Peyer's patch (tissue), 4 donors: ENCODE data around the gene UBE2E3.

Experiments
- POLR2A ChIP-seq, 2 donors: fragments of 450-650 bp; IDR thresholded peaks; one replicate each; pipeline ENCODE4 v1.5.1; 2017; ENCODE audit warnings: antibody characterized with exemption in 2 of 2, mild to moderate bottlenecking in 2 of 2, moderate library complexity in 2 of 2
- TF ChIP-seq, protein P1 (sequence below), 6 experiments: fragments of 450-650 bp in 4 of 6; fragments of 200-600 bp in 2 of 6; sonication (generic) in 1 of 6; IDR thresholded peaks; one replicate each; pipeline ENCODE4 v1.5.1; 2017 to 2019; ENCODE audit warnings: antibody characterized with exemption in 6 of 6, mild to moderate bottlenecking in 3 of 6, moderate library complexity in 1 of 6

- TF ChIP-seq, protein P1, sequence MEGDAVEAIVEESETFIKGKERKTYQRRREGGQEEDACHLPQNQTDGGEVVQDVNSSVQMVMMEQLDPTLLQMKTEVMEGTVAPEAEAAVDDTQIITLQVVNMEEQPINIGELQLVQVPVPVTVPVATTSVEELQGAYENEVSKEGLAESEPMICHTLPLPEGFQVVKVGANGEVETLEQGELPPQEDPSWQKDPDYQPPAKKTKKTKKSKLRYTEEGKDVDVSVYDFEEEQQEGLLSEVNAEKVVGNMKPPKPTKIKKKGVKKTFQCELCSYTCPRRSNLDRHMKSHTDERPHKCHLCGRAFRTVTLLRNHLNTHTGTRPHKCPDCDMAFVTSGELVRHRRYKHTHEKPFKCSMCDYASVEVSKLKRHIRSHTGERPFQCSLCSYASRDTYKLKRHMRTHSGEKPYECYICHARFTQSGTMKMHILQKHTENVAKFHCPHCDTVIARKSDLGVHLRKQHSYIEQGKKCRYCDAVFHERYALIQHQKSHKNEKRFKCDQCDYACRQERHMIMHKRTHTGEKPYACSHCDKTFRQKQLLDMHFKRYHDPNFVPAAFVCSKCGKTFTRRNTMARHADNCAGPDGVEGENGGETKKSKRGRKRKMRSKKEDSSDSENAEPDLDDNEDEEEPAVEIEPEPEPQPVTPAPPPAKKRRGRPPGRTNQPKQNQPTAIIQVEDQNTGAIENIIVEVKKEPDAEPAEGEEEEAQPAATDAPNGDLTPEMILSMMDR (IDR thresholded peaks at IDR 0.05), result no peak
- TF ChIP-seq POLR2A (IDR thresholded peaks at IDR 0.05), result no peak
Observed at GRCh38 chr2:181073896-181074295, 93.5 kb downstream of the UBE2E3 start.
